Upper lobe of left lung (tissue), 4 donors: ENCODE data around the gene CHRNA7.

ENCODE experiments used
- CTCF ChIP-seq, 6 experiments: fragments of 450-650 bp in 4 of 6; fragments of 200-600 bp in 2 of 6; sonication (generic) in 2 of 6; IDR thresholded peaks; one replicate each; pipeline ENCODE4 v1.5.1; 2016 to 2019; ENCODE audit warnings: antibody characterized with exemption in 6 of 6
- POLR2AphosphoS5 ChIP-seq, 2 donors: sonication (generic); formaldehyde crosslinking; IDR thresholded peaks; one replicate each; pipeline ENCODE4 v1.5.1; 2017; ENCODE audit warnings: antibody characterized with exemption in 2 of 2

GRCh38 chr15:32029862-32030781, at the start of gene CHRNA7:
- TF ChIP-seq CTCF (IDR thresholded peaks at IDR 0.05) (peak in 5 of 6 experiments; percentile 20 to 47 (median 39)), POLR2AphosphoS5 (IDR thresholded peaks at IDR 0.05) (no peak)
